ENCODE results near the gene CDK16.

The CDK16 gene

GRCh38 chrX:47218280-47218919 is at the start of gene CDK16:
TSS of gene CDK16 (plus strand) at chrX:47218681. CDS start at chrX:47223558, 4,877 bp downstream.
- in situ Hi-C loops (cut with MboI; ENCODE audit: low sequenced_read_pairs), result loop anchor here (25.0 kb wide), 1 partner anchor 294 kb away; no protein-coding TSS in a partner anchor

- in situ Hi-C loops (cut with MboI; ENCODE audit: low sequenced_read_pairs), result no loop called here
Measured at GRCh38 chrX:47169273-47169672, 49.2 kb upstream of the CDK16 start.

GRCh38 chrX:47169726-47170515 is 48.6 kb upstream of the CDK16 start:
- in situ Hi-C loops (cut with MboI; ENCODE audit: low sequenced_read_pairs), result no loop called here

- in situ Hi-C loops (cut with MboI; ENCODE audit: low sequenced_read_pairs), result no loop called here
Measured at GRCh38 chrX:47170861-47171692, 47.4 kb upstream of the CDK16 start.

- in situ Hi-C loops (cut with MboI; ENCODE audit: low sequenced_read_pairs), result no loop called here
Measured at GRCh38 chrX:47171996-47172395, 46.5 kb upstream of the CDK16 start.

GRCh38 chrX:47172549-47172948 is 45.9 kb upstream of the CDK16 start:
- in situ Hi-C loops (cut with MboI; ENCODE audit: low sequenced_read_pairs), result no loop called here

- in situ Hi-C loops (cut with MboI; ENCODE audit: low sequenced_read_pairs), result no loop called here
Measured at GRCh38 chrX:47172971-47173792, 45.3 kb upstream of the CDK16 start.

- in situ Hi-C loops (cut with MboI; ENCODE audit: low sequenced_read_pairs), result no loop called here
Measured at GRCh38 chrX:47174376-47174775, 44.1 kb upstream of the CDK16 start.

- in situ Hi-C loops (cut with MboI; ENCODE audit: low sequenced_read_pairs), result no loop called here
Measured at GRCh38 chrX:47174846-47175587, 43.5 kb upstream of the CDK16 start.

- in situ Hi-C loops (cut with MboI; ENCODE audit: low sequenced_read_pairs), result no loop called here
Measured at GRCh38 chrX:47175588-47175980, 42.9 kb upstream of the CDK16 start.

- in situ Hi-C loops (cut with MboI; ENCODE audit: low sequenced_read_pairs), result no loop called here
Measured at GRCh38 chrX:47176101-47176740, 42.3 kb upstream of the CDK16 start.

GRCh38 chrX:47177079-47177478 is 41.4 kb upstream of the CDK16 start:
- in situ Hi-C loops (cut with MboI; ENCODE audit: low sequenced_read_pairs), result no loop called here

- in situ Hi-C loops (cut with MboI; ENCODE audit: low sequenced_read_pairs), result no loop called here
Measured at GRCh38 chrX:47178337-47178736, 40.1 kb upstream of the CDK16 start.

- in situ Hi-C loops (cut with MboI; ENCODE audit: low sequenced_read_pairs), result no loop called here
Measured at GRCh38 chrX:47179221-47179927, 39.1 kb upstream of the CDK16 start.

GRCh38 chrX:47179928-47180255 is 38.6 kb upstream of the CDK16 start:
- in situ Hi-C loops (cut with MboI; ENCODE audit: low sequenced_read_pairs), result no loop called here

GRCh38 chrX:47180346-47180745 is 38.1 kb upstream of the CDK16 start:
- in situ Hi-C loops (cut with MboI; ENCODE audit: low sequenced_read_pairs), result no loop called here

GRCh38 chrX:47181301-47181700 is 37.2 kb upstream of the CDK16 start:
- in situ Hi-C loops (cut with MboI; ENCODE audit: low sequenced_read_pairs), result no loop called here

GRCh38 chrX:47182106-47182700 is 36.3 kb upstream of the CDK16 start:
- in situ Hi-C loops (cut with MboI; ENCODE audit: low sequenced_read_pairs), result no loop called here

- in situ Hi-C loops (cut with MboI; ENCODE audit: low sequenced_read_pairs), result no loop called here
Measured at GRCh38 chrX:47184486-47184885, 34.0 kb upstream of the CDK16 start.
